ENCODE results near the gene AKT1.

- TF ChIP-seq MAX (IDR thresholded peaks at IDR 0.05) (no peak), POLR2A (IDR thresholded peaks at IDR 0.05; ENCODE audit: low read length) (no peak), CTCF (IDR thresholded peaks at IDR 0.05) (no peak), RCOR1 (IDR thresholded peaks at IDR 0.05; ENCODE audit: low read depth, low read length) (no peak), RFX5 (IDR thresholded peaks at IDR 0.05) (no peak), CBX2 (IDR thresholded peaks at IDR 0.05; ENCODE audit: borderline replicate concordance, low read depth) (no peak), JUN (IDR thresholded peaks at IDR 0.05) (no peak), CHD4 (IDR thresholded peaks at IDR 0.05; ENCODE audit: borderline replicate concordance) (no peak), EP300 (IDR thresholded peaks at IDR 0.05) (no peak), BHLHE40 (IDR thresholded peaks at IDR 0.05; ENCODE audit: low read depth, low read length) (no peak), POLR2AphosphoS2 (conservative IDR thresholded peaks at IDR 0.05; ENCODE audit: low read length) (no peak), USF2 (IDR thresholded peaks at IDR 0.05) (no peak), ZSCAN20 (CRISPR knock-in tag; IDR thresholded peaks at IDR 0.05) (no peak), ESRRA (IDR thresholded peaks at IDR 0.05; ENCODE audit: borderline replicate concordance, low read length) (no peak)
Measured at GRCh38 chr14:104805941-104806624, 10.5 kb upstream of the AKT1 start.
